GM19023 (cell line): ENCODE data around the gene TIMP2.
"Not testable (repeated sequence)": the region's sequence is repeated elsewhere in the genome, so short reads cannot be mapped to it uniquely, and the experiment has no call there.

Source experiments
- ATAC-seq: cut with Tn5 transposase; IDR thresholded peaks from one replicate; pipeline ENCODE4 v1.9.1; 2021; ENCODE audit warnings: mild to moderate bottlenecking, moderate library complexity; ENCODE audit not compliant: unreplicated experiment

TIMP2 gene

DNA sequence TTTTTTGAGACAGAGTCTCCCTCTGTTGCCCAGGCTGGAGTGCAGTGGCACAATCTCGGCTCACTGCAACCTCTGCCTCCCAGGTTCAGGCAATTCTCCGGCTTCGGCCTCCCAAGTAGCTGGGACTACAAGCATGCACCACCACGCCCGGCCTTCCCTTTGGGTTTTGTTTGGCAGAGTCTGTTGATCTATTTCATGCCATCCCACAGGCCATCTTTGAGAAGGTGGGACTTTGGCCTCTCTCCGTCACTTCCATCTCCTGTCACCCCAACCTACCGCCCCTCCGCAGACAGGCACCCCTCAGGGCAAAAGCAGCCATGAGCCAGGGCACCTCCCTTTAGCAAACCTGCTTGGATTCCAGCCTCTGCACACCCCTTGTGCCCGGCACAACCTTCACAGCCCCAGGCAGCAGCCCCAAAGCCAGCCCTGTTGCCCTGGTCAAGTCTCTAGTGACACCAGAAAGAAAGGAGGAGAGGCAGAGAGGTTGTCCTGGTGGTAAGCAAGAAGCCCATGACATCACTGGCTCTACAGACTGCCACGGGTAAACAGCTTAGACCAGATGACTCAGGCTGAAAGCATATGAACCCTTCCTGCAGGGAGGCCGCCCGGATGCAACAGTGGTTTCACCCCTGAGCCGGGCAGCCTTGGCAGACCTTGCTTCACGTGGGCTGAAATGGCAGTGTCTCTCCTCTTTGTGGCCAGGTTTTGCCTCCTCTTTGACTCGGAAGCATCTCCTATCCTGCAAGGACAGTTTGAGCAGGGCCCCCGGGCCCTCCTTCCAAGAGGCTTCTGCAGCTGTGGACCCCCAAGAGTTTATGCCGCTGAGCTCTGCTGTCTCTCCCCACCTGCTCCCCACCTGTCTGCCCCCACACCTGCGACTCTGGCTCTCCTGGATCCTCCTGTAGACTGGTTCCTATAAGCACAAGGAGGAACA is 8.1 kb upstream of the TIMP2 start:
- ATAC-seq = no peak

DNA sequence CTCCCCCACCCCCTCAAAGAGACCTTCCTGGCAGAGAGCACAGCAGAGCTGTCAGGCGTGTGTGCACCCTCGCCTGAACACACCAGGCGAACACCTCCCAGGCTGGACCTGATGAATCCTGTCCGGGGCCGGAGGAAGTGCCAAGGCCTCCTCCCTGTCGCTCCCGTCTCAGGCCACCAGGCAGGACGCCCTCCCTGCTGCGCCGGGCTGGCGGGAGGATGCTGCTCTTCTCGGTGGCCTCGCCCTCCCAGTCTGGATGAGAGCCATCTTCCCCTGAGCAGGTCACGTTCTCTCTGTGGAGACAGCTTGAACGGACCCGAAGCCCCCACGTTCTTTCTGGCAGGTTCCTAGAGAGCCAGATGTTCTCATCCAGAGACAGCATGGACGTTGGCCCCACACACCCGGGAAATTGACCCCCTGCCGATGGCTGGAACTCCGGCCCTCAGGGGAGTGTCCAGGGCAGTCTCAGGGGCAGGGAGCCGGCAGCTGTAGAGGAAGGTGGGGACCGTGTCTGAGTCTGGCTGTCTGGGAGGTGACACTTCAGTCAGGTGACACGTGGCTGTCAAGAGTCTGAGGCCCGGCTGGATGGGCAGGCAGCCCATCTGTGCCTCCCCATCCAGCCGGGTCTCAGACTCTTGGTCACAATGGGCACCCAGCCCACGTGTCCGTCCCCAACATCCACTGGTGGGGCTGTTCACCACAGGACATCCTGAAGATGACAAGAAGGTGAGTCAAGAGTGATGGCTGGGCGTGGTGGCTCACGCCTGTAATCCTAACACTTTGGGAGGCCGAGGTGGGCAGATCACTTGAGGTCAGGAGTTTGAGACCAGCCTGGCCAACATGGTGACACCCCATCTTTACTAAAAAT is 5.0 kb upstream of the TIMP2 start:
- ATAC-seq = no peak

DNA sequence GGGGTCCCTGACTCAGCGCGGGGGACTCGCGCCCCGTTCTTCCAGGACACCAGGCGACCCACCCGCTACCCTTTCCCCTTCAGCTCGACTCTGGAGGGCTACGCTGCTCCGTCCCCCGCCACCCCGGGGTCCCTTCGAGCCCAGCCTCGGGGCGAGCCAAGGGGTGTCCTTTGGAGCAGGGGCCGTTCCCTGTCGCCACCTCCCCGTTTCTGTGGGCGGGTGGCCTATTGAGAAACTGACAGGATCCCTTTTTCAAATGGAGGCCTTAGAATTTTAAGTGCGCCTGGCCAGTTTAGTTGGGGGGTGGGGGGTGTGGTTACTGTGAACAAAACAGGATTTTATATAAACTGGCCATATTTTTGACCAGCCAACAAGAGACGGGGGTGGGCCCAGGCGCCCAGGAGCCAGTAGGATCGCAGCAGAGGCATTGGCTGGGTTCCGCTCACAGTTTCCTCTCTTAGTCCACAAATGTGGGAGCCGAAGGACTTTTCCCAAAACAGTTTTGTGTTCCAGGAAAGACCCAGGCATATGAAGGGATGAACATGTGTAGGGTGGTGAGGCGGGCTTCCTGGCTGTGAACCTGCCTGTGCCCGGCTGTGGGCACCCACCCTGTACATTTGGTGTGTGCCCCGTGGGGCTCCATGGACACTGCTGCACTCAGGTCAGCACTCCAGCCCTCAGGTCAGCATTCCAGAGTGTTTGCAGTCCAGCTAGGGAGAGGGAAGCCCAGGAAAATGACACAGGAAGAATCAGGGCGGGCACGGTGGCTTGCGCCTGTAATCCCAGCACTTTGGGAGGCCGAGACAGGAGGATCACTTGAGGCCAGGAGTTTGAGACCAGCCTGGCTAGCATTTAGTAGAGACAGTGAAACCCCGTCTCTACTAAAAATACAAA is 722 bp upstream of the TIMP2 start:
- no peak for ATAC-seq

DNA sequence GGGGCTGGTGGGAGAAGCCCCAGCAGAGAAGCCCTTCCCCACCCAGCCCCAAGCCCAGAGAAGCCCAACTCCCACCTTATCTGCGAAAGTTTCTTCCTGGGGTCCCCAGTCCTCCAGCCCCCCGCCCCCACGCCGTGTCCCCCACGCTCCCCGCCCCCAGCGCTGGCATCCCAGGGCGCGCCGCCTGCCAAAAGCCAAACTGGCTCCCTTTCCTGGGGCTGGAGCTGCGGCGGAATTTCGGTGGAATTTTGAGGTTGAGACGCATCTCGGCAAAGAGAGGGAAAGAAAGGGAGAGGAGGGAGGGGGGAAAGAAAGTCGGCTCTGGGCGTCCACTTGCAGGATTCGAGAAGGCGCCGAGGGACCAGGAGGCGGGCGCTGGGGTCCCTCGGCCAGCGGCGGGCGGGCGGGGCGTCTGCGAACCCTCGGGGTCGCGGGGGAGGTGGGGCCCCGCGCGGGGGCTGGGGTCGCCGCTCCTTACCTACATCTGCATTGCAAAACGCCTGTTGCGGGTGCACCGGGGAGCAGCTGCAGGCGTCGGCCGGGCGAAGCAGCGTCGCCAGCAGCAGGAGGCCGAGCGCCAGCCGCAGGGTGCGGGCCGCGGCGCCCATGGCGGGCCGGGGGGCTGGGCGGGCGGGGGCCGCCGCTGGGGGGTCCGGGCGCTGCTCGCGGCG is 571 bp downstream of the TIMP2 start:
- ATAC-seq = no peak

DNA sequence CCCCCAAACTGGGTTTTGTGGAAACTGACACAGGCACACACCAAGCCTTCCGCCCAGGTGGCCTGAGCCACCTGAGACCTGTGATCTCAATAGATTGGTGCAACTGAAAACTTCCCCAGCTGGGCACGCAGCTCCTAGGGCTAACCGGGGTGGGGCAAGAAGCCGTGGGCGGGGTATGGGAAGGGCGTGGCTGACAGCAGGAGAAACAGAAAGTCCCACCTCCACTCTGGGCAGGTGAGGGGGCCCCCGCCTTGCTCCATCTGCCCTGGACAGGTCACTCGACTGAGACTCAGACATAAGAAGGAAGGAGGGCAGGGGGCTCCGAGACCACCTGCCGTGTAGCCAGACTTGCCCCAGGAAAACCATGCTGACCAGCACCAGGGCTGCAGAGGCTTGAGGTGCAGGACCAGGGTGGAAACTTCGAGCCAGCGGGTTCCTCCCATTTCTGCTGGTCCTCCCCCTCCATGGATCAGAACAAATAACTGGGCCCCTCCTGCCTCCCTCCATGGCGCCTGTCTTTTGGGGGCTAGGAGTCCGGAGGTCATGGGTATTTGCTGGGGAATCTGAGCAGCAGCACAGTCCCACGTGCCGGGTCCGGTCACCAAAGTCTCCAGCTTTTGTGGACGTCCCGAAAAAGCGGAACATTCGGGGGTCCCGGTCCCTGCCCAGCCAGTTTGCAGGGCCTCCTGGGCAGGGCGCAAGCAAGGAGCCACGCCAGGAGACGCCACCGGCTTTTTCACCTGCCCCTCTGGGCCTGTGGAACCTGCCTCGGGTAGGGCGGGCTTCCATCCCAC is 1.3 kb downstream of the TIMP2 start:
- ATAC-seq = no peak

DNA sequence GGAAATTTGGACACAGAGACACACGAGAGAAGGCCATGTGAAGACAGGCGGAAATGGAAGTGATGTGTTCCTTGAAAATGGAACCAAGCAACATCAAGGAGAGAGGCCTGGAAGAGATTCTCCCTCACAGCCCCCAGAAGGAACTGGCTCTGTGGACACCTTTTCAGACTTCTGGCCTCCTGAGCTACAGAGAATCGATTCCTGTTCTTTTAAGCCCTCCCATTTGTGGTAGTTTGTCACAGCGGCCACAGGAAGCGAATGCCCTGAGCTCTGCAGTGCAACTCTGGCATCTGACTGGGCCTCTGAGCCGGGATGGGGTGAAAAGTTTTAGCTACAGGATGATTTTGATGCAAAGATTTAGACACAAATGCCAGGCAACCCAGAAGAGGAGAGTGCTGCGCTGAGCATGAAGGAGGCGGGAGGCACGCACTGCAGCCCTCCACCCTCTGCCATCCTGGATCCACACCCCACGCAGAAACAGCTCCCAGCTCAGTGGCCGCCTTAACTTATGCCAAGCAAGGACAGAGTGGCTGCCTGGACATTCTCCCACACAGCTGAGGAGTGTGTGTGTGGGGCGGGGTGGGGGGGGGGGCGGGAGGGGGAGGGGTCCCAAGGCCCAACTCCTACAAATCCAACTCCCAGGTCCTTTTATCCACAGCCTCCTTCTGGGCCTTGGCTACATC is 2.2 kb downstream of the TIMP2 start:
- ATAC-seq = no peak

DNA sequence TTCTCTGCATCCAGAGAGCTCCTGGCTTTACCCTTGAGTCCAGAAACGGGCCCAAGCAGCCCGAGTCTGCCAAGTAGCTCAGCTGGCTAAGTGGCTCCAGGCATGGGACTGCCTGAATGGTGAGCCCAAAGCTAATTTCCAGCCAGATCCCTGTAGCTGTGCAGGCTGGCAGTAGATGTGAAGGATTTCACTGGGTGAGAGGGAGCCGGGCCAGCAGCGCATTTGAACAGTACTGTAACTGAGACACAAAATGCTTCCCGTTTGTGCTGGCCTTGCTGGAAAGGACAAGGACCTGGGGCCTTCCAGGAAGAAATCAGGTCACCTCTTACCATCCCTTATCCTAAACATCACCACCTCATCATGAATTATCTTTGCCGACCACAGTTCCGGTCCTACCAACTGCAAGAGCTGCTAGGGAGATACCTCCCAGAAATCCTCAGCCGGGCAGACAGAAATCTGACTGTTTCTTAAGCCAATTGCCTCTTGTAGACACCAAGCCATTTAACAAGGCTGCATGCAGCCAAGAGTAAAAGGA is 3.7 kb downstream of the TIMP2 start:
- ATAC-seq = no peak

DNA sequence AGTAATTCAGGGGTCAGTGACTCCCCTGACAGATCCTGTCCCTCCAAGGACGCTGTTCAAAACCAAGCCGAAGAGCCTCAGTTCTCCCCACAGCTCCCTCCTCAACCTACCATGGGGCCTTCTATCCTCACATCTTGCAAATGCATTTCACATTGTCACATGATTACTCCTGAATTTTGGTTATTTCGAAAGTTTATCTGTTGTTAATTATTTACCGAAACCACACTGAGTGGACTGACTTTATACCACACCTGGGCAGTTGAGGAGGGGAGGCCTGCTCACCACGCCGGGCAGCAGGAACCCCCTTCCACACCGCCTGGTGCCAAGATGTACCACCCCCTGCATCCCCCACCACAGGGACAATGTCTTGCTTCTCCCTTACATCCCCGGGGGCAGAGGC is 4.7 kb downstream of the TIMP2 start:
- no peak for ATAC-seq

DNA sequence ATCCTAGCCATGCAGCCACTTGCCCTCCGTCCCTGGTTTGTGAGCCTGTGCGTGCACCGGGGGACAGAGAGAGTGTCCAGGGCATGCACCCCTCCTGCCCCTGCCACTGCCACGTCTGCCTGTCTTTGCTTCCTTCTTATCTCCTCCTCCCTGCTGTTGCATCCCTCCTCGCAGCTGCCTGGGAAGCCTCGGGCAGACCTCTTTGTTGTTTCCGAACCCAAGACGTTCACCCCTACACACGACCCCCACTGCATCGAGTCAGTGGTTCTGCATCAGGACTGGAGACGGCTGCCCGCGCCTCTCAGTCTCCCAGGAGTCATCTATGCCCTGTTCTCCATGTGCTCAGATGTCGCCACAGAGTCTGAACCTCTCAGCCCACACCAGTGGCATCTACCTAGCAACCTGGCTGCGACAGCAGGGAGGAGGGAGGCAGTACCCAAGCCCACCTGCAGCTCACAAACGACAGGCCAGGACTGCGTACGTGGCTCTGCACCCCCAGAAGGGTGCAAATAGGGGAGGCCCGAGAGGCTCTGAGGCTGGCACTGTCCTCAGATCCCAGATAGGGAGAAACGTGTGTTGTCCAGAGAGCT is 5.2 kb downstream of the TIMP2 start:
- no peak for ATAC-seq

DNA sequence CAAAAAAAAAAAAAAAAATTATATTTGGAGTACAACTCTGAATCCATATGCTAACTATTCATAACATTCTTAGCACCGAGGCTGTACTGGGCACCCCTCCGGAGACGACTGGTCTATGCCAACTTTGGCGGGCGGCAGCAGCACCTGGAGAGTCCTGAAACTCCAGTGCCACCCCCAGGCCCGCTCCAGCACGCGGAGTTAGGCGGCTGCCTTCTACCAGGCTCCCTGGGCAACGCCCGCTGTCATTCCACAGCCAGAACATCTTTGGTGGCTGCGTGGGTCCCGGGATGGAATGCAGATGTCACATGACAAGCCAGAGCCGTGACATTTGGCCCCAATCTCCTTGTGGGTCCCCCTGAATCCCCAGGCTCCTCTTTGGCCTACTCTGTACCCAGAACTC is 6.2 kb downstream of the TIMP2 start:
- no peak for ATAC-seq

DNA sequence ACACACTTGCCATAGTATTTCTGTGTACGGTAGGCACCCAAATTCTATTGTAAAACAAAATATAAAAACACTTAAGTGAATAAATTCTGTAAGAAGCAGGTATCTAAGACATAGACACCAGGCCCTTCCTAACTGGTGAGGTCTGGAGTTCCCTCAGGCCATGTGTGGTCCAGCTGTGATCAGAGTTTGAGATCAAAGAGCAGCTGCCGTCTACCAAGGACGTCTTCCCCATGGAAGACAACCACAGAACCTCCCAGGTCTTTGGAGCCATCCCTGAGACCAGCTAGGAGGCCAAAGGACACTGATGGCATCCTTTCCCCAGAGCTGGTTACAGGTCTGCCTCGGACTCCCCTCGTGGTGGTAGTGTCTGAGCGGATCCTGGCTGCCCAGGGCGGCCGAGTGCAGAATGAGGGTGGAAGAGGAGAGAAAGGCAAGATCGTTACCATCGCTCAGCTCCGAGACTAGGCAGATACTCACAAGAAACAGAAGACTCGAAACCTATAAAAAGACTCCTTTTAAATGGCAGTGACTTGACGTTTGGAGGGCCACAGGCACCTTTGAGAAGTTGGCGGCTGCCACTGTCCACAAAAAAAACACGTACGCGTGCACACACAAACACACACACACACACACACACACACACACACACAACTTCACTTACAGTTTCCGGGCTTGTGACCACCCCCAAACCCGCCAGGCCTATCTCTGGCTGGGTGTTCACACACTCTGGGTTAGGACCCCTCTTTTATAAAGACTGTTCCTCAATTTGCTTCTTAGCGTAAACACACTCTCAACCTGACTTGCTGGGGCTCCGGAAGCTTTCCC is 7.5 kb downstream of the TIMP2 start:
- ATAC-seq = no peak

DNA sequence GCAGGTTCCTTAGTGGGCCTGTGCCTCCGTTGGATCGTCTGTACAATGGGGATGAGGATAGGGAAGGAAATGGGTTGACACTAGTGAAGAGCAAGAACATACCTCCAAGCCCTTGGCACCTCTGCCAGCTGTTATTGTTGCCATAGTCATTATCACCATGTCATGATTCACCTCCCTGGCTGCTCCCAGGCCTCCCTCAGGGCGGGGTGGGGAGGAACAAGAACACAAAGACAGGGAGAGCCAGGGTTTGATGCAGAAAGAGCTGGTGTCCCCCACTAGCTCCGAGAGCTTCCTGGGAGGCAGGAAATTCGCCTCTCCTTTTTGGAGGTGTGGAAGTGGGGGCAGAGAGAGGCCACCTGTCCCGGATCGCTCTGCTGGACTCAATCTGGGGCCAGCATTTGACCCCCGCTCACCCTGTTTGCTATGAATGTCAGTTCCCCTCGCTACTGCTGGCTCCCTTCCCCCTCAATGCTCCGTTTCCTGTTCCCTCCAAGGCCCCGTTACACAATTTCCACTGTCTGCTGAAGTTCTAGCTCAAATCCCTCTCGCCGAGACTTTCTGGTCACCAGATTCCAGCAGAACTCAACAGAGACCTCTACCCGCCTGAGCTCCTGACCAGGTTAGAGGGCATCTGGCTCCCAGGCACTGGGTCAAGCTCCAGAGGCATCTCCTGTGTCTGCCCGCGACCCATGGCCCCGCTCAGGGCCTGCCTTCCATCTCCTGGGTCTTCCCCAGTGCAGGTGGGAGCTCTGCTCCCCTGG is 9.1 kb downstream of the TIMP2 start:
- ATAC-seq = no peak

DNA sequence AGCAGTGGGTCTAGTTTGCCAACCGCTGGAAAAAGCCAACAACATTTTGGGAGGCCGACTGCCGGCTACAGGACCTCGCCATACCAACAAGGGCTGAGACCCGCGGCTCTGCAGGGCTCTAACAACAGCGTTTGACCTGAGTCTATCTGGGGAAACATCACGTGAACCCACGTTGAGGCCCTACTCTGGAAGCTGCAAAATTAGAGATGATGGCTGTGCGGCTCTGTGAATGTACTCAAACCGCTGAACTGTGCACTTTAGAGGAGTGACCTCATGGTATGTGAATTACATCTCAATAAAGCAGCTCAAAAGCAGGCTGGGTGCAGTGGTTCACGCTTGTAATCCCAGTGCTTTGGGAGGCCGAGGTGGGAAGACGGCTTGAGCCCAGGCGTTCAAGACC is 12.1 kb downstream of the TIMP2 start:
- no peak for ATAC-seq

DNA sequence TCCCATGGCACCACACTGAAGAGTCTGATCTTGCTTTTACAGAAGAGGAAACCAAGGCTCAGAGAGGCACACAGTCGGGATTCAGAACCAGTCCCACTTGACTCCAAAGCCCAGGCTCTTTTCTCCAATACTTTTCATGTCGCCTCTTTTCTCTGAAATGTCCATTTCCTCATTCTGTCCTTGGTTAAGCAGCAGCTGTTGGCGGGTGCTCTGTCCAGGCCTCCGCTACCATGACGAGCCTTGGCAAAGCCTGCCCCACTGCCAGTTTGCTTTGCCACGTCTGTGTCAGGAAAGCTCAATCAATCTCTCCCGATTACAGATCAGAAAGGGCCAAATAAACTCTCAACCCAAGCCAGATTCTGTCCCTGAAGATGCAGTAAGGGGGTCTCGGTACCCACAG is 13.1 kb downstream of the TIMP2 start:
- ATAC-seq = no peak

DNA sequence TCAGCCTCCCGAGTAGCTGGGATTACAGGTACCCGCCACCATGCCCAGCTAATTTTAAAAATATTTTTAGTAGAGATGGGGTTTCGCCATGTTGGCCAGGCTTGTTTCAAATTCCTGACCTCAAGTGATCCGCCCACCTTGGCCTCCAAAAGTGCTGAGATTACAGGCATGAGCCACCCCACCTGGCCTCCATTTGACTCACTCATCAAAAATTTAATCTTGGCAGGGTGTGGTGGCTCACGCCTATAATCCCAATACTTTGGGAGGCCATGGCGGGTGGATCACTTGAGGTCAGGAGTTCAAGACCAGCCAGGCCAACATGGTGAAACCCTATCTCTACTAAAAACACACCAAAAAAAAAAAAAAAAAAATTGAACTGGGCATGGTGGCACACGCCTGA is 13.6 kb downstream of the TIMP2 start:
- ATAC-seq = not testable (repeated sequence)

DNA sequence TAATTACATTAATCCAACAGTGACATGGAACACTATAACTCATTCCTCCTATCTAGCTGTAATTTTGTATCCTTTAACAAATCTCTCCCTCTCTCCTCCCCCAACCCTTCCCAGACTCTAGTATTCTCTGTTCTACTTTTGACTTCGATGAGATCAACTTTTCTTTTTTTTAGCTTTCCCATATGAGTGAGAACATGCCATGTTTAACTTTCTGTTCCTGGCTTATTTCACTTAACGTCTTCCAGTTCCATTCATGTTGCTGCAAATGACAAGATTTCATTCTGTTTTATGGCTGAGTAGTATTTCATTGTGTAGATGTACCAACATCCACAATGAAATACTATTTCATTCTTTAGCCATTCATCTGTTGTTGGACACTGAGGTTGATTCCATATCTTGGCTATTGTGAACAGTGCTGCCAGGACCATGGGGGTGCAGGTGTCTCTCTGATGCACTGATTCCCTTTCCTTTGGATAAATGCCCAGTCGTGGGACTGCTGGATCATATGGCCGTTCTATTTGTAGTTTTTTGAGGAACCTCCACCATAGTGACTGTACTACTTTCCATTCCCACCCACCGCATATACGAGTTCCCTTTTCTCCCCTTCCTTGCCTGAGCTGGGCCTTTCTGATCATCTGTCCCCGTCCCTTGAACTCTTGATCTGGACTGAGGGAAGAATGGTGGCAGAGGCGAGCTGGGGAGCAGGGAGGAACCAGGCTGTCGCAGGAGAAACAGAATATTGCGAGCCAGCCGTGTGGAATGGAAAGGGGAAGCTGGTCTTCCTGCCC is 14.5 kb downstream of the TIMP2 start:
- ATAC-seq = no peak
